Transverse colon (tissue), 4 donors: ENCODE measurements around the gene IBA57. TPM values are rescaled to one million over a fixed set of nuclear protein-coding genes. Genes with fewer than 3 reads are reported as not detected.

Source experiments
- DNase-seq: peaks from one replicate; pipeline ENCODE4 v3.0.0-alpha.2; 2019
- H3K27ac ChIP-seq, 4 donors: fragments of 200-600 bp; sonication (generic); 2 replicates each; pipeline ENCODE4 v1.5.1; 2016 to 2018; ENCODE audit warnings: inconsistent platforms in 4 of 4
- H3K27me3 ChIP-seq: fragments of 200-600 bp; sonication (generic); 2 replicates; pipeline ENCODE4 v1.5.1; 2017; ENCODE audit warnings: inconsistent platforms
- H3K36me3 ChIP-seq, 4 donors: fragments of 200-600 bp; sonication (generic); 2 replicates each; pipeline ENCODE4 v1.5.1; 2017 to 2019; ENCODE audit warnings: inconsistent platforms in 4 of 4
- H3K4me1 ChIP-seq, 4 donors: fragments of 200-600 bp; sonication (generic); 2 replicates each; pipeline ENCODE4 v1.5.1; 2017 to 2020; ENCODE audit warnings: inconsistent platforms in 4 of 4
- H3K4me3 ChIP-seq, 4 donors: fragments of 200-600 bp; sonication (generic); 1 replicate in 1 of 4; 2 replicates in 3 of 4; pipeline versions ENCODE4 v1.5.1 to v1.6.1; 2017 to 2019; ENCODE audit warnings: inconsistent platforms in 4 of 4
- H3K9me3 ChIP-seq, 2 donors: fragments of 200-600 bp; sonication (generic); 2 replicates each; pipeline ENCODE4 v1.5.1; 2017 to 2019; ENCODE audit warnings: inconsistent platforms in 2 of 2
- EP300 ChIP-seq: sonication (generic); formaldehyde crosslinking; IDR thresholded peaks from one replicate; pipeline ENCODE4 v1.6.1; 2017; ENCODE audit warnings: antibody characterized with exemption, low read depth
- POLR2A ChIP-seq: fragments of 450-650 bp; IDR thresholded peaks from one replicate; pipeline ENCODE4 v1.6.1; 2016; ENCODE audit warnings: antibody characterized with exemption, mild to moderate bottlenecking, moderate library complexity
- POLR2AphosphoS5 ChIP-seq, 3 donors: sonication (generic); formaldehyde crosslinking; IDR thresholded peaks; one replicate each; pipeline ENCODE4 v1.6.1; 2016; ENCODE audit warnings: antibody characterized with exemption in 3 of 3
- WGBS, 2 donors: methylation state at CpG; one replicate each; pipeline ENCODE4 v1.1.5; 2018; ENCODE audit warnings: low coverage in 1 of 2; 5-methylcytosine and 5-hydroxymethylcytosine counted together
- in situ Hi-C, 4 donors: fragments of 200-750 bp; cut with MboI; loops; one replicate each; pipeline versions ENCODE4 v1.15.0 to v1.15.1; 2017; ENCODE audit warnings: low sequenced_read_pairs in 3 of 4, low pct_ligation_motif_present in 1 of 4, low pct_unique_long_range_greater_than_20kb in 1 of 4
- intact Hi-C: fragments of 100-400 bp; cut with DNase I; formaldehyde crosslinking; loops from one replicate; pipeline ENCODE4 v1.15.1; 2023; ENCODE audit warnings: low total_unique reads
- total RNA-seq, 4 donors: library from RNA; depleted of rRNA; stranded (reverse); fragments of >200 nt; gene quantifications; one replicate each; pipeline ENCODE4 v1.1.0, GENCODE V29; 2016
- TF ChIP-seq, protein P1 (sequence below), 5 experiments: fragments of 200-600 bp in 3 of 5; fragments of 450-650 bp in 2 of 5; sonication (generic) in 3 of 5; IDR thresholded peaks; 1 replicate in 2 of 5; 2 replicates in 3 of 5; pipeline ENCODE4 v1.5.1; 2016 to 2017; ENCODE audit warnings: antibody characterized with exemption in 5 of 5, inconsistent platforms in 3 of 5, mild to moderate bottlenecking in 2 of 5, moderate library complexity in 1 of 5

IBA57 gene
- total RNA-seq, 4 donors from 2014 or later = 7.5 to 13.5 (median 10.4) TPM

DNA sequence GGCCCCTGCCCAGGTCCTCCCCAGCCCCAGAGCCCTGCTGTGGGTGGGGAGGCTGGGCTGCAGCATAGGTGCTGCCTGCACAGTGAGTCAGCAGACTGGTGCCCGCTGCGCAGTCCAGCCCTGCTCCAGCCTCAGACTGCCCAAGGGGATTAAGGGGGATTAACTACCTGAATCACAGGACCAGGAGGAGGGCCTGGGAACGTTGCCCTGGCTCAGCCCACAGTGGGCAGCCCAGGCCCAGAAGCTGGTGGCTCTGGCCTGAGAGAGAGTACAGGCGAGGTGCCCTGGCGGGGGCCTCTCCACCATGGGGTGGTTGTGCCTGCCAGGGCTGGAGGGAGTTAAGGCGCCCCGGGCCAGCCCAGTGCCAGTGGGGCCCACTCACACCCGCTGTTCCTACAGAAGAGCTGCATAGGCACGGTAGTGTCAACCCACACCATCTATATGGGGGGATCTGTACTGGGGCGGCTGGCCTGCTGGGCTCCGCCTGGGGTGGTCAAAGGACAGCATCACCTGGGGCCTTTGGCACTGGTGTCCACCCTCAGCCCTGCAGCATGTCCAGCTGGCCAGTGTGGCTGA, 44.6 kb downstream of the IBA57 start:
- Histone ChIP-seq H3K4me3 (no peak overlapping the region), H3K36me3 (no peaks in the 10 kb centered on the region), H3K4me1 (peaks cover 0 to 15% (median 11%) of the 10 kb centered on the region in 4 donors), H3K9me3 (no peaks in the 10 kb centered on the region), H3K27me3 (peaks cover 23% of the 10 kb centered on the region), H3K27ac (no peak overlapping the region)
- 85% methylated on average over 10 of the region's 11 CpGs; no CpG with 5 or more reads in 1 of the 2 donors for WGBS, 2 donors
- intact Hi-C loops = no loop called here
- TF ChIP-seq, protein P1, sequence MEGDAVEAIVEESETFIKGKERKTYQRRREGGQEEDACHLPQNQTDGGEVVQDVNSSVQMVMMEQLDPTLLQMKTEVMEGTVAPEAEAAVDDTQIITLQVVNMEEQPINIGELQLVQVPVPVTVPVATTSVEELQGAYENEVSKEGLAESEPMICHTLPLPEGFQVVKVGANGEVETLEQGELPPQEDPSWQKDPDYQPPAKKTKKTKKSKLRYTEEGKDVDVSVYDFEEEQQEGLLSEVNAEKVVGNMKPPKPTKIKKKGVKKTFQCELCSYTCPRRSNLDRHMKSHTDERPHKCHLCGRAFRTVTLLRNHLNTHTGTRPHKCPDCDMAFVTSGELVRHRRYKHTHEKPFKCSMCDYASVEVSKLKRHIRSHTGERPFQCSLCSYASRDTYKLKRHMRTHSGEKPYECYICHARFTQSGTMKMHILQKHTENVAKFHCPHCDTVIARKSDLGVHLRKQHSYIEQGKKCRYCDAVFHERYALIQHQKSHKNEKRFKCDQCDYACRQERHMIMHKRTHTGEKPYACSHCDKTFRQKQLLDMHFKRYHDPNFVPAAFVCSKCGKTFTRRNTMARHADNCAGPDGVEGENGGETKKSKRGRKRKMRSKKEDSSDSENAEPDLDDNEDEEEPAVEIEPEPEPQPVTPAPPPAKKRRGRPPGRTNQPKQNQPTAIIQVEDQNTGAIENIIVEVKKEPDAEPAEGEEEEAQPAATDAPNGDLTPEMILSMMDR (IDR thresholded peaks at IDR 0.05) = no peak
- TF ChIP-seq EP300 (no peak), POLR2A (no peak), POLR2AphosphoS5 (IDR thresholded peaks at IDR 0.05) (no peak)
- in situ Hi-C loops = no loop called here
- DNase-seq = no peak

DNA sequence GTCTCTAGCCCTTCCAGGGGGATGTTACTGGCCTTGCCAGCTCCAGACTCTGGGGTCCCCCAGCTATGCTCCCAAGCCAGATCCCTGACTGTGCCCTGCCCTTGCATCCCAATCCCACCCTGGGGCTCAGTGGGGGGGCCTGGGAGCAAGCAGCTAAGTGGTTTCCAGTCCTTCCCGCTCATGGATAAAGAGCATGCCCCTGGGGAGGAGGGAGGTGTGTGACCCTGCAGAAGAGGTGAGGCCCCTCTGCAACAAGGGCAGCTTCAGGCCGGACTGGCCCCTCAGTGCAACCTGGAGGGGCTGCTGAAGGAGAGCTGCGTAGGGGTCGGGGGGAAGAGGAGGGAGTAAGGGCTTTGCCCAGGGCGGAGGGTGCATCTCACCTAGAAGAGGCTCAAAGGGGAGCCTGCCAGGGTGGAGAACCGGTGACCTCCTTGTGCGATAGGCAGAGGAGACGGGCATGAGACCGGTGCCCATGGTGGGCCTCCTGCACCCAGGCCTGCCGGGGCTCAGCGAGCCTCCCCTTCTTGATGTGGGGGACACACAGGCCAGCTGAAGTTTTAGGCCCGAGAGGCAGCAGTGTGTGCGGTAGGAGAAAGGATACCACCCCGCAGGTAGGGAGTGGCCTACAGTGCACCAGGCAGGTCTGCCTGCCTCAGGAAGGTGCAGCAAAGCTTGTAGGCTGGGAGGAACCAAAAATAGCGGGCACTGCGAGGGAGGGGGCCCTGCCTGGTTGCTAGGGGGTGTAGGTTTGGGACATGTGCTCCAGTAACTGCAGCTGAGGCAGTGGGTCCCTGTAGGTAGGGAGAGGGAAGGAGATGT, 45.3 kb downstream of the IBA57 start:
- intact Hi-C loops (no loop called here), in situ Hi-C loops (no loop called here)
- no peak for TF ChIP-seq POLR2AphosphoS5 (IDR thresholded peaks at IDR 0.05)
- TF ChIP-seq, protein P1 (IDR thresholded peaks at IDR 0.05) = no peak
- no peak for TF ChIP-seq EP300
- TF ChIP-seq POLR2A = no peak
- WGBS, 2 donors = 67 to 89% methylated on average over 6 to 14 of the region's 16 CpGs
- H3K27ac ChIP-seq = no peak overlapping the region
- no peaks in the 10 kb centered on the region for H3K36me3 ChIP-seq
- peaks cover 0 to 15% (median 11%) of the 10 kb centered on the region in 4 donors for H3K4me1 ChIP-seq
- no peak overlapping the region for H3K4me3 ChIP-seq
- H3K9me3 ChIP-seq = no peaks in the 10 kb centered on the region
- peaks cover 23% of the 10 kb centered on the region for H3K27me3 ChIP-seq
- no peak for DNase-seq

DNA sequence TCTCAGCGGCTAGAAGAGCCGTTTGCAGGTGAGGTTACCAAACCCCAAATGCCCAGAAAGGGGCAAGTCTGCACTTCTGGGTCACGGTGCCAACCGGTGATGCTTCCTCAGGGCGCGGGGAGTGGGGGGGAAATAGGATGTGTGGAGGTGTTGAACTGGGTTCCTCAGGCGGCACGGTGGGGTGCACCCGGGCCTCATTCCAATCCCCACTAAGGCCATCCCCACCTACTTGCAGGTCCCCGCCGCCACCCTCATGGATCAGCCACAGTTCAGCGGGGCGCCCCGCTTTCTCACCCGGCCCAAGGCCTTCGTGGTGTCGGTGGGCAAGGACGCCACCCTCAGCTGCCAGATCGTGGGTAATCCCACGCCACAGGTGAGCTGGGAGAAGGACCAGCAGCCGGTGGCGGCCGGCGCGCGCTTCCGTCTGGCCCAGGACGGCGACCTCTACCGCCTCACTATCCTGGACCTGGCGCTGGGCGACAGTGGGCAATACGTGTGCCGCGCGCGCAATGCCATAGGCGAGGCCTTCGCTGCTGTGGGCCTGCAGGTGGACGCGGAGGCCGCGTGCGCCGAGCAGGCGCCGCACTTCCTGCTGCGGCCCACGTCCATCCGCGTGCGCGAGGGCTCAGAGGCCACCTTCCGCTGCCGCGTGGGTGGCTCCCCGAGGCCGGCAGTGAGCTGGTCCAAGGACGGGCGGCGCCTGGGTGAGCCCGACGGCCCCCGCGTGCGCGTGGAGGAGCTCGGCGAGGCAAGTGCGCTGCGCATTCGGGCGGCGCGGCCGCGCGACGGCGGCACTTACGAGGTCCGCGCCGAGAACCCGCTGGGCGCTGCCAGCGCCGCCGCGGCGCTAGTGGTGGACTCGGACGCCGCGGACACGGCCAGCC, 46.2 kb downstream of the IBA57 start:
- H3K9me3 ChIP-seq = no peaks in the 10 kb centered on the region
- in situ Hi-C loops = no loop called here
- H3K36me3 ChIP-seq = no peaks in the 10 kb centered on the region
- intact Hi-C loops = no loop called here
- H3K27me3 ChIP-seq = peaks cover 20% of the 10 kb centered on the region
- DNase-seq = no peak
- WGBS, 2 donors = 87 to 100% methylated on average over 1 to 85 of the region's 96 CpGs
- no peak overlapping the region for H3K27ac ChIP-seq
- no peak overlapping the region for H3K4me3 ChIP-seq
- H3K4me1 ChIP-seq = peaks cover 0 to 15% (median 11%) of the 10 kb centered on the region in 4 donors
- TF ChIP-seq, protein P1 (IDR thresholded peaks at IDR 0.05) = no peak
- TF ChIP-seq POLR2AphosphoS5 (IDR thresholded peaks at IDR 0.05) = no peak
- no peak for TF ChIP-seq EP300
